GM23248 (cell line): ENCODE results near the gene KPNA2. TPM values are rescaled to one million over a fixed set of nuclear protein-coding genes. Genes with fewer than 3 reads are reported as not detected.
A peak's percentile ranks its signal among the peaks of the same experiment; 100 is the strongest.

Experiments
- DNase-seq: peaks from one replicate; pipeline ENCODE4 v3.0.0-alpha.2; 2015
- H2AFZ ChIP-seq: fragments of 200-600 bp; sonication (generic); 2 replicates; pipeline ENCODE4 v1.6.1; 2016; ENCODE audit warnings: antibody characterized with exemption
- H3F3A ChIP-seq: fragments of 200-600 bp; sonication (generic); 2 replicates; pipeline ENCODE4 v1.6.1; 2016; ENCODE audit warnings: mild to moderate bottlenecking, antibody characterized with exemption, mixed run types; ENCODE audit not compliant: insufficient read depth
- H3K27ac ChIP-seq: fragments of 200-600 bp; sonication (generic); 2 replicates; pipeline ENCODE4 v1.5.1; 2016; ENCODE audit warnings: mild to moderate bottlenecking
- H3K27me3 ChIP-seq: fragments of 200-600 bp; sonication (generic); replicated peaks from 2 replicates; pipeline ENCODE4 v1.6.1; 2016; ENCODE audit warnings: mild to moderate bottlenecking; ENCODE audit not compliant: insufficient read depth
- H3K36me3 ChIP-seq: fragments of 200-600 bp; sonication (generic); 2 replicates; pipeline ENCODE4 v1.6.1; 2016; ENCODE audit warnings: low read depth, mild to moderate bottlenecking
- H3K4me1 ChIP-seq: fragments of 200-600 bp; sonication (generic); 2 replicates; pipeline ENCODE4 v1.6.1; 2016; ENCODE audit warnings: mild to moderate bottlenecking; ENCODE audit not compliant: insufficient read depth
- H3K4me2 ChIP-seq: fragments of 200-600 bp; sonication (generic); one replicate; pipeline ENCODE4 v1.6.1; 2016; ENCODE audit warnings: mild to moderate bottlenecking; ENCODE audit not compliant: unreplicated experiment
- H3K4me3 ChIP-seq: fragments of 200-600 bp; sonication (generic); 2 replicates; pipeline ENCODE4 v1.5.1; 2016; ENCODE audit warnings: mild to moderate bottlenecking
- H3K79me2 ChIP-seq: fragments of 200-600 bp; sonication (generic); 2 replicates; pipeline ENCODE4 v1.6.1; 2016; ENCODE audit warnings: mild to moderate bottlenecking; ENCODE audit not compliant: insufficient read depth
- H3K9ac ChIP-seq: fragments of 200-600 bp; sonication (generic); 2 replicates; pipeline ENCODE4 v1.6.1; 2016; ENCODE audit warnings: mild to moderate bottlenecking
- H3K9me2 ChIP-seq: fragments of 200-600 bp; sonication (generic); 2 replicates; pipeline ENCODE4 v1.6.1; 2016; ENCODE audit warnings: mixed run types, mild to moderate bottlenecking, moderate library complexity; ENCODE audit not compliant: insufficient read depth
- H3K9me3 ChIP-seq: fragments of 200-600 bp; sonication (generic); one replicate; pipeline ENCODE4 v1.6.1; 2017; ENCODE audit warnings: low read depth
- H4K20me1 ChIP-seq: fragments of 200-600 bp; sonication (generic); 2 replicates; pipeline ENCODE4 v1.6.0; 2016; ENCODE audit not compliant: insufficient read depth
- EZH2 ChIP-seq: fragments of 200-600 bp; sonication (generic); IDR thresholded peaks from 2 replicates; pipeline ENCODE4 v1.6.1; 2018; ENCODE audit warnings: antibody characterized with exemption, mild to moderate bottlenecking; ENCODE audit not compliant: insufficient read depth, poor library complexity, severe bottlenecking
- EZH2phosphoT487 ChIP-seq: fragments of 200-600 bp; sonication (generic); IDR thresholded peaks from 2 replicates; pipeline ENCODE4 v1.6.1; 2018; ENCODE audit warnings: antibody characterized with exemption, moderate library complexity, mild to moderate bottlenecking, low read depth; ENCODE audit not compliant: insufficient read depth
- WGBS, 2 experiments: methylation state at CpG; one replicate each; pipeline ENCODE4 v1.1.6; 2015 to 2017; ENCODE audit warnings: low lambda C conversion rate in 2 of 2, low coverage in 1 of 2; ENCODE audit errors: missing lambda C conversion rate in 2 of 2; 5-methylcytosine and 5-hydroxymethylcytosine counted together
- in situ Hi-C: fragments of 300-500 bp; cut with MboI; formaldehyde crosslinking; loops from 2 replicates; pipeline ENCODE4 v1.15.0; 2020
- polyA plus RNA-seq: library from polyadenylated mRNA; unstranded; fragments of >200 nt; fragmentation: Nextera tagmentation; extraction: Ambion mirVana; gene quantifications from 2 replicates; pipeline ENCODE4 v1.2.1, GENCODE V29; 2016
- total RNA-seq: library from RNA; depleted of rRNA; stranded (reverse); fragments of >200 nt; shearing (Covaris generic); gene quantifications from 2 replicates; pipeline ENCODE4 v1.2.3, GENCODE V29; 2014

Gene KPNA2
- total and polyA plus RNA-seq, 2 experiments from 2014 or later, result 98.2 to 159 TPM

GRCh38 chr17:68052810-68053209 is 17.3 kb downstream of the KPNA2 start:
- WGBS, 2 experiments, result 10 to 11% methylated on average over 14 of the region's 14 CpGs

GRCh38 chr17:68053231-68054013 is 17.9 kb downstream of the KPNA2 start:
- Histone ChIP-seq H2AFZ (peak overlapping the region; percentile 81), H3K27me3 (no peaks in the 10 kb centered on the region), H3K4me1 (peaks cover 27% of the 10 kb centered on the region), H3K4me3 (peak overlapping the region; percentile 23), H3K9me2 (no peaks in the 10 kb centered on the region), H3F3A (peaks cover 40% of the 10 kb centered on the region), H3K27ac (peak overlapping the region; percentile 89), H4K20me1 (no peaks in the 10 kb centered on the region), H3K36me3 (no peaks in the 10 kb centered on the region), H3K4me2 (peak overlapping the region; percentile 68), H3K9ac (peak overlapping the region; percentile 51), H3K9me3 (no peaks in the 10 kb centered on the region), H3K79me2 (no peaks in the 10 kb centered on the region)
- in situ Hi-C loops, result no loop called here
- DNase-seq, result peak; percentile 78
- 8 to 12% methylated on average over 9 of the region's 9 CpGs for WGBS, 2 experiments
- TF ChIP-seq EZH2, result no peak
- TF ChIP-seq EZH2phosphoT487, result no peak

More at GRCh38 chr17:68052810-68053209, 17.3 kb downstream of the KPNA2 start:
- TF ChIP-seq EZH2phosphoT487 (no peak), EZH2 (no peak)
- Histone ChIP-seq H3K9ac (peak overlapping the region; percentile 51), H2AFZ (peak overlapping the region; percentile 81), H3K4me2 (peak overlapping the region; percentile 68), H3K9me2 (no peaks in the 10 kb centered on the region), H3K79me2 (no peaks in the 10 kb centered on the region), H3K27me3 (no peaks in the 10 kb centered on the region), H3K9me3 (no peaks in the 10 kb centered on the region), H3K4me3 (peak overlapping the region; percentile 23), H3K36me3 (no peaks in the 10 kb centered on the region), H3K27ac (peak overlapping the region; percentile 89), H3K4me1 (peaks cover 27% of the 10 kb centered on the region), H3F3A (peaks cover 46% of the 10 kb centered on the region), H4K20me1 (no peaks in the 10 kb centered on the region)
- DNase-seq, result peak; percentile 45
- in situ Hi-C loops, result no loop called here

GRCh38 chr17:68054296-68054900 is 18.9 kb downstream of the KPNA2 start:
- WGBS, 2 experiments, result 7 to 8% methylated on average over 11 of the region's 11 CpGs
- no peaks in the 10 kb centered on the region for H3K9me3 ChIP-seq
- peak overlapping the region; percentile 51 for H3K9ac ChIP-seq
- H3K4me2 ChIP-seq, result peak overlapping the region; percentile 68
- TF ChIP-seq EZH2phosphoT487 (no peak), EZH2 (no peak)
- H3K4me3 ChIP-seq, result peak overlapping the region; percentile 51
- H3K9me2 ChIP-seq, result no peaks in the 10 kb centered on the region
- H3K4me1 ChIP-seq, result peaks cover 27% of the 10 kb centered on the region
- in situ Hi-C loops, result no loop called here
- no peaks in the 10 kb centered on the region for H4K20me1 ChIP-seq
- peak overlapping the region; percentile 89 for H3K27ac ChIP-seq
- no peaks in the 10 kb centered on the region for H3K27me3 ChIP-seq
- no peaks in the 10 kb centered on the region for H3K79me2 ChIP-seq
- peak overlapping the region; percentile 71 for H2AFZ ChIP-seq
- H3K36me3 ChIP-seq, result no peaks in the 10 kb centered on the region
- peak; percentile 58 for DNase-seq
- peaks cover 32% of the 10 kb centered on the region for H3F3A ChIP-seq

GRCh38 chr17:68057531-68057952 is 22.0 kb downstream of the KPNA2 start:
- no peak overlapping the region for H3K4me2 ChIP-seq
- peaks cover 37% of the 10 kb centered on the region for H3K4me1 ChIP-seq
- H3K36me3 ChIP-seq, result no peaks in the 10 kb centered on the region
- H3K9me3 ChIP-seq, result no peaks in the 10 kb centered on the region
- H4K20me1 ChIP-seq, result no peaks in the 10 kb centered on the region
- WGBS, 2 experiments, result 41 to 54% methylated on average over 4 of the region's 4 CpGs
- H3K27ac ChIP-seq, result no peak overlapping the region
- no peaks in the 10 kb centered on the region for H3K27me3 ChIP-seq
- peak; percentile 60 for DNase-seq
- H3K79me2 ChIP-seq, result no peaks in the 10 kb centered on the region
- H3K9ac ChIP-seq, result no peak overlapping the region
- 0 out of 2 replicates have a peak overlapping the region, but pooled peaks have one; percentile 6 for H2AFZ ChIP-seq
- in situ Hi-C loops, result no loop called here
- peaks cover 34% of the 10 kb centered on the region for H3F3A ChIP-seq
- H3K4me3 ChIP-seq, result no peak overlapping the region
- TF ChIP-seq EZH2 (no peak), EZH2phosphoT487 (no peak)
- H3K9me2 ChIP-seq, result no peaks in the 10 kb centered on the region
